Measurements from ENCODE around the gene NHERF2.

DNA sequence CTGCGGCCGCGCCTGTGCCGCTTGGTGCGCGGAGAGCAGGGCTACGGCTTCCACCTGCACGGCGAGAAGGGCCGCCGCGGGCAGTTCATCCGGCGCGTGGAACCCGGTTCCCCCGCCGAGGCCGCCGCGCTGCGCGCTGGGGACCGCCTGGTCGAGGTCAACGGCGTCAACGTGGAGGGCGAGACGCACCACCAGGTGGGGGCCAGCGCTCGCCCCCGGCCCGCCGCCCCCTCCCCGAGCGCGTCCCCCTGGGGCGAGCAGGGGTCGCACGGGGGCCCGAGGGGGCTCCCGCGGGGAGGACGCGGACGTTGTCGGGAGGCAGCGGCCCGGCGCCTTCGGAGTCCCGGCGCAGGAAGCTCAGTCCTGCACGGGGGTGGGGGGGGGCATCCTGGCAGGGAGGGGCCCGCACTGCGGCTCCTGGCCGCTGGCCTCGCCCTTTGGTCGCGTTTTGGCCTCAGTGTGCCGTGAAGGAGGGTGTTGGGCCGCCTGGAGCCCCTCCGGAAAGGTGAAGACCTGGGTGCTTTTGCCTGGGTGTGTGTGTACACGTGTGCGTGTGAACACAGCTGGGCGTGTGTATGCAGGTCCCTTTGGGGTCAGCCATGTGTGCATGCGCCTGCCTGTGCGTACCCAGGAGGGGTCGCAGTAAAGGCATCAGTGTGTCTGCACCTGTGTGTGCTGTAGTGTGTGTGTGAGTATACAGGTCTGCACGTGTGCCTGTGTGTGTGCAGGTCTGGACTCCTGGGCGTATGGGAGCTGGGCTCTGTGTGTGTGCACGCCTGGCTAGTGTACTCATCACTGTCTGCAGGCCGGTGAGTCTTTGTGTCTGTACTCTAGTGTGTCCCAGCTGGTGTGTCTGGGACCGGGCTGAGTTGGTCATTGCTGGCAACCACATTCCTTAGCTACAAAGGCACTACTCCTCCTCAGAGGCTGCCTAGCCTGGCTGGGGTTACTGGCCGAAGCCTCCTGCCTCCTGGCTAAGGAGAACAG is 615 bp downstream of the NHERF2 start:
- TF ChIP-seq CTCF (IDR thresholded peaks at IDR 0.05) (no peak), POLR2A (IDR thresholded peaks at IDR 0.05) (no peak)
